Measurements from ENCODE around the gene GJC1.

The GJC1 gene

DNA sequence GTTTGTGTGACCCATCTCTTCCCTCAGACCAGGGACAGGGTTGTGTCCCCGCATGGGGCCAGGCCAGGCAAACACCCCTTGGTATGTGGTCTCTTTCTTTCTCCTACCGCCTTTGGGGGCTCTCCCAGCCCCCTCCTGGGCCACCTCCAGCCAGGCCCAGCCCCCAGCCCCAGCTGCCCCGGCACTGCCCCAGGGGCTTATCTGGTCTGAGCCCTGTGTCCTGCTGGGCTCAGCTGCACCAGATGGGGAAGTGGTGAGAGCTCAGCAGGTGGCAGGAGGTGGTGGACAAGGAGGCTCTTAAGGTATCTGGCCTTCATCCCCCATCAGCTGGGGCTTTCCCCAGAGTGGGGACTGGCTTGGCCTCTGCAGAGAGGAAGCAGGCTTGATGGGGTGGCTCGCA is 62.6 kb downstream of the GJC1 start:
- H3K27ac ChIP-seq (ENCODE audit: low read length), result peak overlapping the region; percentile 60
- 0 out of 2 replicates have a peak overlapping the region, but pooled peaks have one; percentile 38 for H2AFZ ChIP-seq (ENCODE audit: low read depth, low read length)
- peak overlapping the region; percentile 55; the same call in 1 of the 2 replicates for H3K9ac ChIP-seq (ENCODE audit: low read length)
- no peaks in the 10 kb centered on the region for H4K20me1 ChIP-seq (ENCODE audit: insufficient read depth, low read length)
- H3K4me2 ChIP-seq (ENCODE audit: low read length), result peak overlapping the region; percentile 87
- no peaks in the 10 kb centered on the region for H3K27me3 ChIP-seq (ENCODE audit: low read depth, low read length)
- no peaks in the 10 kb centered on the region for H3K36me3 ChIP-seq (replicated peaks; ENCODE audit: low read depth, low read length)
- no peaks in the 10 kb centered on the region for H3K9me3 ChIP-seq (ENCODE audit: insufficient read depth, low read length)
- no peak for TF ChIP-seq EZH2phosphoT487 (IDR thresholded peaks at IDR 0.05; ENCODE audit: low read depth)
- TF ChIP-seq, protein P1, sequence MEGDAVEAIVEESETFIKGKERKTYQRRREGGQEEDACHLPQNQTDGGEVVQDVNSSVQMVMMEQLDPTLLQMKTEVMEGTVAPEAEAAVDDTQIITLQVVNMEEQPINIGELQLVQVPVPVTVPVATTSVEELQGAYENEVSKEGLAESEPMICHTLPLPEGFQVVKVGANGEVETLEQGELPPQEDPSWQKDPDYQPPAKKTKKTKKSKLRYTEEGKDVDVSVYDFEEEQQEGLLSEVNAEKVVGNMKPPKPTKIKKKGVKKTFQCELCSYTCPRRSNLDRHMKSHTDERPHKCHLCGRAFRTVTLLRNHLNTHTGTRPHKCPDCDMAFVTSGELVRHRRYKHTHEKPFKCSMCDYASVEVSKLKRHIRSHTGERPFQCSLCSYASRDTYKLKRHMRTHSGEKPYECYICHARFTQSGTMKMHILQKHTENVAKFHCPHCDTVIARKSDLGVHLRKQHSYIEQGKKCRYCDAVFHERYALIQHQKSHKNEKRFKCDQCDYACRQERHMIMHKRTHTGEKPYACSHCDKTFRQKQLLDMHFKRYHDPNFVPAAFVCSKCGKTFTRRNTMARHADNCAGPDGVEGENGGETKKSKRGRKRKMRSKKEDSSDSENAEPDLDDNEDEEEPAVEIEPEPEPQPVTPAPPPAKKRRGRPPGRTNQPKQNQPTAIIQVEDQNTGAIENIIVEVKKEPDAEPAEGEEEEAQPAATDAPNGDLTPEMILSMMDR (IDR thresholded peaks at IDR 0.05; ENCODE audit: low read depth, low read length), result no peak
- no peaks in the 10 kb centered on the region for H3K79me2 ChIP-seq (ENCODE audit: low read length)
- H3K4me3 ChIP-seq (ENCODE audit: low read length), result peak overlapping the region; percentile 50
- H3K4me1 ChIP-seq (ENCODE audit: low read length), result peaks cover 60% of the 10 kb centered on the region

DNA sequence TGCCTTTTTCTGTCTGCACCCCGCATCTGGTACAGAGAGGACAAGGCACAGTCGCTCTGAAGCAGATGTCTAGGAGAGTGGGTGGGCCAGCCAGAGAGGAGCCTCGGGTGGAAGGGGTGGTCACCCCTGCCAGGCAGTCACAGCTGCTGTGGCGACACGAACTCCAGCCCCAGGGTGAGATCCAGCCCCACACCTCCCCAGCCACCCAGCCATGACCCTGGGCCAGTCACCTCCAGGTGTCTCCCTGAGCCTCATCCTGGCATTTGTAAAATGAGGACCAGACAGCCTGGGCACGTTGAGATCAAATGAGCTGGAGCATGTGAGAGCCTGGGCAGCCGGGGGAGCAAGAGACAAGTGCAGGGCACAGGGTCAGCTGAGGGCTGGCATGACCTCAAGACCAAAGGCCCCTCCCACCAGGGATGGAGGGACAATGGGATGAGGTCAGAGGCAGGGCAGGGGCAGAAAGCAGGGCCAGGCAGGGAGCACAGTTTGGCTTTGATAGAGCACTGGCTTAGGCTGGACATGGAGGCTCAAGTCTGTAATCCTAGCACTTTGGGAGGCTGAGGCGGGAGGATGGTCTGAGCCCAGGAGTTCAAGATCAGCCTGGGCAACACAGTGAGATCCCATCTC is 63.6 kb downstream of the GJC1 start:
- H3K9ac ChIP-seq (ENCODE audit: low read length), result no peak overlapping the region; the same call in 1 of the 2 replicates
- H3K27ac ChIP-seq (ENCODE audit: low read length), result no peak overlapping the region
- no peaks in the 10 kb centered on the region for H3K27me3 ChIP-seq (ENCODE audit: low read depth, low read length)
- H3K79me2 ChIP-seq (ENCODE audit: low read length), result no peaks in the 10 kb centered on the region
- H3K4me3 ChIP-seq (ENCODE audit: low read length), result no peak overlapping the region
- H3K4me2 ChIP-seq (ENCODE audit: low read length), result peak overlapping the region; percentile 27; the same call in 1 of the 2 replicates
- H4K20me1 ChIP-seq (ENCODE audit: insufficient read depth, low read length), result no peaks in the 10 kb centered on the region
- H3K4me1 ChIP-seq (ENCODE audit: low read length), result peaks cover 55% of the 10 kb centered on the region
- no peaks in the 10 kb centered on the region for H3K9me3 ChIP-seq (ENCODE audit: insufficient read depth, low read length)
- H2AFZ ChIP-seq (ENCODE audit: low read depth, low read length), result 0 out of 2 replicates have a peak overlapping the region, but pooled peaks have one; percentile 49
- no peak for TF ChIP-seq EZH2phosphoT487 (IDR thresholded peaks at IDR 0.05; ENCODE audit: low read depth)
- TF ChIP-seq, protein P1 (IDR thresholded peaks at IDR 0.05; ENCODE audit: low read depth, low read length), result no peak
- H3K36me3 ChIP-seq (replicated peaks; ENCODE audit: low read depth, low read length), result no peaks in the 10 kb centered on the region

GRCh38 chr17:44765965-44766364 is 64.1 kb downstream of the GJC1 start:
- H3K9me3 ChIP-seq (ENCODE audit: insufficient read depth, low read length), result no peaks in the 10 kb centered on the region
- H3K4me1 ChIP-seq (ENCODE audit: low read length), result peaks cover 49% of the 10 kb centered on the region
- TF ChIP-seq, protein P1 (IDR thresholded peaks at IDR 0.05; ENCODE audit: low read depth, low read length), result no peak
- no peak for TF ChIP-seq EZH2phosphoT487 (IDR thresholded peaks at IDR 0.05; ENCODE audit: low read depth)
- no peaks in the 10 kb centered on the region for H4K20me1 ChIP-seq (ENCODE audit: insufficient read depth, low read length)
- H3K36me3 ChIP-seq (replicated peaks; ENCODE audit: low read depth, low read length), result no peaks in the 10 kb centered on the region
- H3K9ac ChIP-seq (ENCODE audit: low read length), result no peak overlapping the region; the same call in 1 of the 2 replicates
- no peaks in the 10 kb centered on the region for H3K79me2 ChIP-seq (ENCODE audit: low read length)
- no peak overlapping the region for H3K27ac ChIP-seq (ENCODE audit: low read length)
- H2AFZ ChIP-seq (ENCODE audit: low read depth, low read length), result 0 out of 2 replicates have a peak overlapping the region, but pooled peaks have one; percentile 49
- no peak overlapping the region for H3K4me3 ChIP-seq (ENCODE audit: low read length)
- H3K4me2 ChIP-seq (ENCODE audit: low read length), result 0 out of 2 replicates have a peak overlapping the region, but pooled peaks have one; percentile 27
- no peaks in the 10 kb centered on the region for H3K27me3 ChIP-seq (ENCODE audit: low read depth, low read length)

DNA sequence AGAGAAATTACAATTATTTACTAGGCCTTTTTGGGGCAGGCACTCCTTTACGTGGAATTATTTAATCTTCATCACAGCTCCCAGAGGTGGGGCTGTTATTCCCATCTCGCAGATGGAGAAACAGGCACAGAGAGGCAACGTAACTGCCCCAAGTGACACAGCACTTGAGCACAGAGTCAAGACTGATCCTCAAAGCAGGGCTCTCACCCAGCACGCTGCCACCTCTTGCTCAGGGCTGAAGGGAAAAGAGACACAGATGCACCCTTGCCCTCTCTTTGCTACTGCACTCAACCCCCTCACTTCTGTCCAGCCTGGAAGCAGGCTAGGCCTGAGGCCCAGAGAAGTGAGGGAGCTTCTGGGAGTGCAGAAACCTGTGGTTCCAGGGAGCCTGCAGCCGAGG is 66.9 kb downstream of the GJC1 start:
- Histone ChIP-seq H3K4me1 (ENCODE audit: low read length) (peaks cover 22% of the 10 kb centered on the region), H3K27ac (ENCODE audit: low read length) (no peak overlapping the region), H3K4me3 (ENCODE audit: low read length) (no peak overlapping the region), H3K36me3 (replicated peaks; ENCODE audit: low read depth, low read length) (no peaks in the 10 kb centered on the region), H3K9ac (ENCODE audit: low read length) (no peak overlapping the region), H2AFZ (ENCODE audit: low read depth, low read length) (no peak overlapping the region), H3K9me3 (ENCODE audit: insufficient read depth, low read length) (no peaks in the 10 kb centered on the region), H3K4me2 (ENCODE audit: low read length) (no peak overlapping the region), H4K20me1 (ENCODE audit: insufficient read depth, low read length) (no peaks in the 10 kb centered on the region), H3K27me3 (ENCODE audit: low read depth, low read length) (no peaks in the 10 kb centered on the region), H3K79me2 (ENCODE audit: low read length) (no peaks in the 10 kb centered on the region)
- TF ChIP-seq EZH2phosphoT487 (IDR thresholded peaks at IDR 0.05; ENCODE audit: low read depth), result no peak
- TF ChIP-seq, protein P1 (IDR thresholded peaks at IDR 0.05; ENCODE audit: low read depth, low read length), result no peak

Measured in OCI-LY3 (cell line).